ENCODE data around the gene PCDHA1.
"Not testable (repeated sequence)": the region's sequence is repeated elsewhere in the genome, so short reads cannot be mapped to it uniquely, and the experiment has no call there.

Gene PCDHA1

DNA sequence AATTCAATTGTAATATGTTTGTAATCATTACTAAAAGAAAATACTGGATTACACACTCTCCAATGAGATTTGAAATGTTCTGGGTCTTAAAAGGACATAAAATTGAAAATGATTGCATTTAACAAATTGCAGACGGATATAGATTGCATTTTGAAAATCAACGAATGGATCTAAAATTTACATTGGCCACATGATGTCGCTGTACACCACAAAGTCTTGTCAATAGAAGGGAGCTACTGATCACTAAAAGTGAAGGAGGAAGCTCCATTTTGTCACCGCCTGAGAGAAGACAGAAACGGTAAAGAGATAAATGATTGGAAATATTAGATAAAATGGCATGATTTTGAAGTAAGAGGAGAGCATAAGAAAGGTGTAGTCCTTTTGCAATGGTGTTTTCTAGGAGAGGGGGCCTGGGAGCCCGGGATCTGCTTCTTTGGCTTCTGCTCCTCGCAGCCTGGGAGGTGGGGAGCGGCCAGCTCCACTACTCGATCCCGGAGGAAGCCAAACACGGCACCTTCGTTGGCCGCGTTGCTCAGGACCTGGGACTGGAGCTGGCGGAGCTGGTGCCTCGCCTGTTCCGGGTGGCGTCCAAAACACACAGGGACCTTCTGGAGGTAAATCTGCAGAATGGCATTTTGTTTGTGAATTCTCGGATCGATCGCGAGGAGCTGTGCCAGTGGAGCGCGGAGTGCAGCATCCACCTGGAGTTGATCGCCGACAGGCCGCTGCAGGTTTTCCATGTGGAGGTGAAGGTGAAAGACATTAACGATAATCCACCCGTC lies at the start of gene PCDHA1:
TSS of gene PCDHA1 (plus strand) at position 236 of the 782 bp plus-strand sequence.
- DNase-seq (ENCODE audit: low spot score), result no peak

DNA sequence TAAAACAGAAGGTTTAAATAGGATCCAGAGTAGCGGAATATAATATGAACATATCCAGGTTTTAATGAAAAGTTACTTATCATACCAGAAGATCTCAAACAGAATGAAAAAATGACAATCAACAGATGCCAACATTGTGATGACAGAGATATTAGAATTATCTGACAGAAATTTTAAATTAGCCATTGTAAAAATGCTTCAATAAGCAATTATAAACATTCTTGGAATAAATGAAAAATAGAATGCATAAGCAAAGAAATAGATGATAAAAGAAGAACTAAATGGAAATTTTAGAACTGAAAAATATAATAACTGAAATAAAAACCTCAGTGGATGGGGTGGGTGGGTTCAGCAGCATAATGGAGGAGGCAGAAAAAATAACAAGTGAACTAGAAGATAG lies 48.5 kb upstream of the PCDHA1 start:
- no peak for DNase-seq (ENCODE audit: low spot score)

DNA sequence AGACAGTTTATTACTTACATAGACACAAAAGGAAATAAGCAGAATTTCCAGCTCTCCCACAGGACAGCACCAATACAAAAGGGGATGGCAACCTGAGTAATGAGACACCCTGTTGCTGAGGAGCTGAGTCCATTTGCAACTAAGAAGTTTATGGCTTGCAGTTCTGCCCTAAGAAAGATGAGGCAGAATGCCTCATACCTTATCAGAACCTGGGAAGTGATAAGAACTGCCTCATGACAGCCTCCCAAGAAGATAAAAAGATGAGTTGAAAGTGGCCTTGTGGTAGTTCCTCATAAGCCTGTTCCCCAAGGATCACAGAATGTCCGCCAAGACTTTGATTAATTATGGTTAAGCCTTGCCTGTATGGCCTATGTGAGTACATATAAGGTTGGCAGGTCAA lies 44.0 kb upstream of the PCDHA1 start:
- DNase-seq (ENCODE audit: low spot score), result no peak

DNA sequence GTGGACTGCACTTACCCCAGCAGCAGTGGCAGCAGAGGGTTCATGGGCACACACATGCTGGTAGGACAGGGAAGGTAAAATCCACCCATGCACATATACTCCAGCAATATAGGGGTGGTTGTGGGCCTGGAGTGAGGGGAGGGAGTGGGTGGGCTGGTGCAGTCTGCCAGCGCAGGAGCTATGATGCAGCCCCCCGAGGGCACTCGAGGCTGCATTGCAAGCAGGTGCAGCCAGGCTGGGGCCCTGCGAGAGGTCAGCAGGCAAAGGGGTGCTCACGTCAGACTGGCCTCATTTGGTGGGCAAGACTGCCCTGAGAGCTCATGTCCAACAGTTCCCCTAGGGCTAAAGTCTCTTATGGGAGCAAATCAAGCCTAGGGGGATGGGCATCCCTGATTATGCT lies 32.4 kb upstream of the PCDHA1 start:
- no peak for DNase-seq (ENCODE audit: low spot score)

DNA sequence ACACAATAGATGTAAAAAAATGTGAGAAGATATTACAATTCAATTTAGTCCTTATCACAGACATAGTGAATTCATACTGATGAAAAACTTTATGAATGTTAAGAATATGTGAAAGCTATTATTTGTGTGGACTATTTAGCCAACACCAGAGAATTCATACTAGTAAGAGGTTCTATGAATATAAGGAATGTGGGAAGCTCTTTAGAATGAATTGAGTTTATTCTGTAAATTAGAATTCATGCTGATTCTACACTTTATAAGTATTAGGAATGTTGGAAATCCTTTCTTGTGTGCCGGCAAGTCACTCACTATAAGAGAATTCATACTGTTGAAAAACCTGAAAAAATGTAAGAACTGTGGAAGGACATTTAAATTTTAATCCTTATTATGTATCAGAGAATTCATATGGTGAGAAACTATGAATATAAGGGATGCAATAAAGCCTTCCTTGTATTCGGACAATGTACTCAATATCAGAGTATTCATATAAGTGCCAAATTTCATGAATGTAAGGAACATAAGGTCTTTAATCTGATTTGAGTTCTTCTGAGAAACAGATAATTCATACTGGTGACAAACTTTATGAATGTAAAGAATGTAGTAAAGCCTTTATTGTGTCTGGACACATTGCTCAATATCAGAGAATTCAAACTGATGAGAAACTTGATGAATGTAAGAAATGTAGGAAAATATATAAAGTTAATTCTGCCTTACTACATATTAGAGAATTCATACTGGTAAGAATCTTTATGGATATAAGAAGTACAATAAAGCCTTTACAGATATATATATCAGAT lies 21.6 kb upstream of the PCDHA1 start:
- DNase-seq (ENCODE audit: low spot score), result no peak

DNA sequence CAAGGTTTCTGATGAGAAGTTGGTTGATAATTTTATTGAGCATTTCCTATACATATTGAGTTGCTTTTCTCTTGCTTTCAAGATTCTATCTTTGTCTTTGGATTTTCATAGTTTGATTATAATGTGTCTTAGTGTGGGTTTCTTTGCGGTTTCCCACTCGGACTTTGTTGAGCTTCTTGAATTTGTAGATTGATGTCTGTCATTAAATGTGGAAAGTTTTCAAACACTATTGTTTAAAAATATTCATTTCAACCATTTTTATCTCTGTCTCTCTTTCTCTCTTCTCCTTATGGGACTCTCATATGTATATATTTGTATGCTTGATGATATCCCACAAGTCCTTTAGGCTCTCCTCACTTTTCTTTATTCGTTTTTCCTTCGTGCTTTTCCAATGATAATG lies 18.5 kb upstream of the PCDHA1 start:
- no peak for DNase-seq (ENCODE audit: low spot score)

DNA sequence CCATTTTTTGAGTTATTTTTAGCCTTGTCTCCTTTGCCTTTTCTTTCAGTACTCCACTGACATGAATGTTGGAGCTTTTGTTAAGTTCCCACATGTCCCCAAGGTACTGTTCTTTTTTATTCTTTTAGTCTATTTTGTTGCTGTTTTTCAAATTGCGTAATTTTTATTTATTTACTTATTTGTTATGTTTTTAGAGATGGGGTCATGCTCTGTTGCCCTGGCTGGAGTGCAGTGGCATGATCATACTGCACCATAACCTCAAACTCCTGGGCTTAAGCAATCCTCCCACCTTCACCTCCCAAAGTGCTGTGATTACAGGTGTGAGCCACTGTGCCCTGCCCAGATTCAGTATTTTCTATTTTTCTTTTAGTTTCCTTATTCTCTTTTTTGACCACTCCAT lies 5.4 kb upstream of the PCDHA1 start:
- DNase-seq (ENCODE audit: low spot score), result no peak

DNA sequence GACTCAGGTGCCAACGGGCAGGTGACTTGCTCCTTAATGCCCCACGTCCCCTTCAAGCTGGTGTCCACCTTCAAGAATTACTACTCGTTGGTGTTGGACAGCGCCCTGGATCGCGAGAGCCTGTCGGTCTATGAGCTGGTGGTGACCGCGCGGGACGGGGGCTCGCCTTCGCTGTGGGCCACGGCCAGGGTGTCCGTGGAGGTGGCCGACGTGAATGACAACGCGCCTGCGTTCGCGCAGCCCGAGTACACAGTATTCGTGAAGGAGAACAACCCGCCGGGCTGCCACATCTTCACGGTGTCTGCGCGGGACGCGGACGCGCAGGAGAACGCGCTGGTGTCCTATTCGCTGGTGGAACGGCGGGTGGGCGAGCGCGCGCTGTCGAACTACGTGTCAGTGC lies 1.5 kb downstream of the PCDHA1 start:
- DNase-seq (ENCODE audit: low spot score), result not testable (repeated sequence)

DNA sequence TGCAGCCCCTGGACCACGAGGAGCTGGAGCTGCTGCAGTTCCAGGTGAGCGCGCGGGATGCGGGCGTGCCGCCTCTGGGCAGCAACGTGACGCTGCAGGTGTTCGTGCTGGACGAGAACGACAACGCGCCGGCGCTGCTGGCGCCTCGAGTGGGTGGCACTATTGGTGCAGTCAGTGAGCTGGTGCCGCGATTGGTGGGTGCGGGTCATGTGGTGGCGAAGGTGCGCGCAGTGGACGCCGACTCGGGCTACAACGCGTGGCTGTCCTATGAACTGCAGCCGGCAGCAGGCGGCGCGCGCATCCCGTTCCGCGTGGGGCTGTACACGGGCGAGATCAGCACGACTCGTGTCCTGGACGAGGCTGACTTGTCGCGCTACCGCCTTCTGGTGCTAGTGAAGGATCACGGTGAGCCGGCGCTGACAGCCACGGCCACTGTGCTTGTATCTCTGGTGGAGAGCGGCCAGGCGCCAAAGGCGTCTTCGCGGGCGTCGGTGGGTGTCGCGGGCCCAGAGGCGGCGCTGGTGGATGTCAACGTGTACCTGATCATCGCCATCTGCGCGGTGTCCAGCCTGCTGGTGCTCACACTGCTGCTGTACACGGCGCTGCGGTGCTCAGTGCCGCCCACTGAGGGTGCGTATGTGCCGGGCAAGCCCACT lies 2.0 kb downstream of the PCDHA1 start:
- not testable (repeated sequence) for DNase-seq (ENCODE audit: low spot score)

DNA sequence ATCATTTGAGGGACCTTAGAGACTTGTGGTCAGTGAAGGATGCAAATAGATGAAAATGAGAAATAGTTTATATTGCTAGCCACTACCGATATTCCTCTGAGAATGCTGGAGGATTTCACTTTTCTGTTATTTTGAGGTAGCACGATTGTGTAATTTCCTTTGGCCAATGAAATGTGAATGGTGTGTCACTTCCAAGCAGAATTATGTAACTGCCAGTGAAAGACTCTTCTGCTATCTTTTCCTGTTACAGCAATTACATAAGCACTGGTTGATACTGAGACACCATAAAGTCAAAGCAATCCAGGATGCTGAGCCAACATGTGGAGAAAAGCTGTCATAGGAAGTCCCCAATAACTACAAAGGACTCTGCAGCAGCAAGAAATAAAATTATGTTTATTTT lies 5.1 kb downstream of the PCDHA1 start:
- no peak for DNase-seq (ENCODE audit: low spot score)

DNA sequence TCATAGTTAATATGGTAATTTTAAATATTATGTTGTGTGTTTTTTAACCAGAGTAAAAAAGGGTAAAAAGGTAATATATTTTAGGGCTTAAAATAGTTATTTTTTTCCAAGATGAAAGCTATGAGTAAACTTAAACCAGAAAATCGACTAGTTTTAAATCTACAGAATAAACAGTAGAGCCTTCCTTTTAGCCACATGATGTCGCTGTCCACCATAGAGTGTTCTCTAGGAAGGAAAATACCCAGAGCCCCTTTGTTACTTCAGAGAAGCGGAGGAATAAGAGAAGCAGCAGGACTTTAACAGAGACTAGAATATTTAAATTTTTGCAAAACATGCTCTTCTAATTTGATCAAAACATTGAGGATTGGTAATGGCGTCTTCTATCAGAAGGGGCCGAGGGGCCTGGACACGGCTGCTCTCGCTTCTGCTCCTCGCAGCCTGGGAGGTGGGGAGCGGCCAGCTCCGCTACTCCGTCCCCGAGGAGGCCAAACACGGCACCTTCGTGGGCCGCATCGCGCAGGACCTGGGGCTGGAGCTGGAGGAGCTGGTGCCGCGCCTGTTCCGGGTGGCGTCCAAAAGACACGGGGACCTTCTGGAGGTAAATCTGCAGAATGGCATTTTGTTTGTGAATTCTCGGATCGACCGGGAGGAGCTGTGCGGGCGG lies 8.8 kb downstream of the PCDHA1 start, which contains the start of gene PCDHA2:
TSS of gene PCDHA2 (plus strand) at position 258 of the 664 bp plus-strand sequence.
- DNase-seq (ENCODE audit: low spot score), result no peak

DNA sequence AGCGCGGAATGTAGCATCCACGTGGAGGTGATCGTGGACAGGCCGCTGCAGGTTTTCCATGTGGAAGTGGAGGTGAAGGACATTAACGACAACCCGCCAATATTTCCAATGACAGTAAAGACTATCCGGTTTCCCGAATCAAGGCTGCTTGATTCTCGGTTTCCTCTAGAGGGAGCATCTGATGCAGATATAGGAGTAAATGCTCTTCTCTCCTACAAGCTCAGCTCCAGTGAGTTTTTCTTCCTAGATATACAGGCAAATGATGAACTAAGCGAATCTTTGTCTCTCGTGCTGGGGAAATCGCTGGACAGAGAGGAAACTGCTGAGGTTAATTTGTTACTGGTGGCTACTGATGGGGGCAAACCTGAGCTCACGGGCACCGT lies 9.3 kb downstream of the PCDHA1 start:
- DNase-seq (ENCODE audit: low spot score), result no peak

DNA sequence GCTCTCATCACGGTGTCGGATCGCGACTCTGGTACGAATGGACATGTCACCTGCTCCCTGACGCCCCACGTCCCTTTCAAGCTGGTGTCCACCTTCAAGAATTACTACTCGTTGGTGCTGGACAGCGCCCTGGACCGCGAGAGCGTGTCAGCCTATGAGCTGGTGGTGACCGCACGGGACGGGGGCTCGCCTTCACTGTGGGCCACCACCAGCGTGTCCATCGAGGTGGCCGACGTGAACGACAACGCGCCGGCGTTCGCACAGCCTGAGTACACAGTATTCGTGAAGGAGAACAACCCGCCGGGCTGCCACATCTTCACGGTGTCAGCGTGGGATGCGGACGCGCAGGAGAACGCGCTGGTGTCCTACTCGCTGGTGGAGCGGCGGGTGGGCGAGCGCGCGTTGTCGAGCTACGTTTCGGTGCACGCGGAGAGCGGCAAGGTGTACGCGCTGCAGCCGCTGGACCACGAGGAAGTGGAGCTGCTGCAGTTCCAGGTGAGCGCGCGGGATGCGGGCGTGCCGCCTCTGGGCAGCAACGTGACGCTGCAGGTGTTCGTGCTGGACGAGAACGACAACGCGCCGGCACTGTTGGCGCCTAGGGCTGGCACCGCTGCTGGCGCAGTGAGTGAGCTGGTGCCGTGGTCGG lies 10.3 kb downstream of the PCDHA1 start:
- DNase-seq (ENCODE audit: low spot score), result not testable (repeated sequence)

DNA sequence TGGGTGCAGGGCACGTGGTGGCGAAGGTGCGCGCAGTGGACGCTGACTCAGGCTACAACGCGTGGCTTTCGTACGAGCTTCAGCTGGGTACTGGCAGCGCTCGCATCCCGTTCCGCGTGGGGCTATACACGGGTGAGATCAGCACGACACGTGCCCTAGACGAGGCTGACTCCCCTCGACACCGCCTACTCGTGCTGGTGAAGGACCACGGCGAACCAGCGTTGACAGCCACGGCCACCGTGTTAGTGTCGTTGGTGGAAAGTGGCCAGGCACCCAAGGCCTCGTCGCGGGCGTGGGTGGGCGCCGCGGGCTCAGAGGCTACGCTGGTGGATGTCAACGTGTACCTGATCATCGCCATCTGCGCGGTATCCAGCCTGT lies 10.8 kb downstream of the PCDHA1 start:
- DNase-seq (ENCODE audit: low spot score), result no peak

DNA sequence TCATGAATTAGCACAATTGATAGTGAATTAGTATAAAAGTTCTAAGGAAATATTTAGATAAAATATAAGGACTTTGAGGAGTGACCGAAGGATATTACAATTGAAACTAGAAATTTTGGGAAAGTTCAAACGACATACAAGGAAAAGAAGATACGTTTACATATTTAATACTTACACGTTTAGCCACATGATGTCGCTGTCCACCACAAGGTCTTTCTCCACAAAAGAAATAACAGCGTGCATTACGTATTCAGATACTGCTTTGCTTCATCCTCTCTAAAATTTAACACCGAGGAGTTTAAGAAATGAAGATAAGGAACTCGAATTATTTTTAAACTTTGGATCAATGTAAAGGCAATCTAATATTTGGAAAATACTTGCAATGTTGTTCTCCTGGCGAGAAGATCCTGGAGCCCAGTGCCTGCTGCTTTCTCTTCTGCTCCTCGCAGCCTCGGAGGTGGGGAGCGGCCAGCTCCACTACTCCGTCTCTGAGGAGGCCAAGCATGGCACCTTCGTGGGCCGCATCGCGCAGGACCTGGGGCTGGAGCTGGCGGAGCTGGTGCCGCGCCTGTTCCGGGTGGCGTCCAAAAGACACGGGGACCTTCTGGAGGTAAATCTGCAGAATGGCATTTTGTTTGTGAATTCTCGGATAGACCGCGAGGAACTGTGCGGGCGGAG lies 15.0 kb downstream of the PCDHA1 start, which contains the start of gene PCDHA3:
TSS of gene PCDHA3 (plus strand) at position 242 of the 678 bp plus-strand sequence.
- DNase-seq (ENCODE audit: low spot score), result no peak

DNA sequence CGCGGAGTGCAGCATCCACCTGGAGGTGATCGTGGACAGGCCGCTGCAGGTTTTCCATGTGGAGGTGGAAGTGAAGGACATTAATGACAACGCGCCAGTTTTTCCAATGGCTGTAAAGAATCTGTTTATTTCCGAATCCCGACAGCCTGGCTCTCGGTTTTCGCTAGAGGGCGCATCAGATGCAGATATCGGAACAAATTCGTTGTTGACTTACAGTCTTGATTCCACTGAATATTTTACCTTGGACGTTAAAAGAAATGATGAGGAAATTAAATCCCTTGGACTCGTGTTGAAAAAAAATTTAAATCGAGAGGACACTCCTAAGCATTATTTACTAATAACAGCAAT lies 15.5 kb downstream of the PCDHA1 start:
- no peak for DNase-seq (ENCODE audit: low spot score)

DNA sequence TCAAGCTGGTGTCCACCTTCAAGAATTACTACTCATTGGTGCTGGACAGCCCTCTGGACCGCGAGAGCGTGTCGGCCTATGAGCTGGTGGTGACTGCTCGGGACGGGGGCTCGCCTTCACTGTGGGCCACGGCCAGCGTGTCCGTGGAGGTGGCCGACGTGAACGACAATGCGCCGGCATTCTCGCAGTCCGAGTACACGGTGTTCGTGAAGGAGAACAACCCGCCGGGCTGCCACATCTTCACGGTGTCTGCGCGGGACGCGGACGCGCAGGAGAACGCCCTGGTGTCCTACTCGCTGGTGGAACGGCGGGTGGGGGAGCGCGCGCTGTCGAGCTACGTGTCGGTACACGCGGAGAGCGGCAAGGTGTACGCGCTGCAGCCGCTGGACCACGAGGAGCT lies 16.4 kb downstream of the PCDHA1 start:
- DNase-seq (ENCODE audit: low spot score), result not testable (repeated sequence)

DNA sequence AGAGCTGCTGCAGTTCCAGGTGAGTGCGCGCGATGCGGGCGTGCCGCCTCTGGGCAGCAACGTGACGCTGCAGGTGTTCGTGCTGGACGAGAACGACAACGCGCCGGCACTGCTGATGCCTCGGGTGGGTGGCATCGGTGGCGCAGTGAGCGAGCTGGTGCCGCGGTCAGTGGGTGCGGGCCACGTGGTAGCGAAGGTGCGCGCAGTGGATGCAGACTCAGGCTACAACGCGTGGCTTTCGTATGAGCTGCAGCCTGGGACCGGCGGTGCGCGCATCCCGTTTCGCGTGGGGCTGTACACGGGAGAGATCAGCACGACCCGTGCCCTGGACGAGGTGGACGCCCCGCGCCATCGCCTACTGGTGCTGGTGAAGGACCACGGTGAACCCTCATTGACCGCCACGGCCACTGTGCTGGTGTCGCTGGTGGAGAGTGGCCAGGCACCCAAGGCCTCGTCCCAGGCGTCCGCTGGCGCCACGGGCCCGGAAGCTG lies 16.9 kb downstream of the PCDHA1 start:
- no peak for DNase-seq (ENCODE audit: low spot score)

DNA sequence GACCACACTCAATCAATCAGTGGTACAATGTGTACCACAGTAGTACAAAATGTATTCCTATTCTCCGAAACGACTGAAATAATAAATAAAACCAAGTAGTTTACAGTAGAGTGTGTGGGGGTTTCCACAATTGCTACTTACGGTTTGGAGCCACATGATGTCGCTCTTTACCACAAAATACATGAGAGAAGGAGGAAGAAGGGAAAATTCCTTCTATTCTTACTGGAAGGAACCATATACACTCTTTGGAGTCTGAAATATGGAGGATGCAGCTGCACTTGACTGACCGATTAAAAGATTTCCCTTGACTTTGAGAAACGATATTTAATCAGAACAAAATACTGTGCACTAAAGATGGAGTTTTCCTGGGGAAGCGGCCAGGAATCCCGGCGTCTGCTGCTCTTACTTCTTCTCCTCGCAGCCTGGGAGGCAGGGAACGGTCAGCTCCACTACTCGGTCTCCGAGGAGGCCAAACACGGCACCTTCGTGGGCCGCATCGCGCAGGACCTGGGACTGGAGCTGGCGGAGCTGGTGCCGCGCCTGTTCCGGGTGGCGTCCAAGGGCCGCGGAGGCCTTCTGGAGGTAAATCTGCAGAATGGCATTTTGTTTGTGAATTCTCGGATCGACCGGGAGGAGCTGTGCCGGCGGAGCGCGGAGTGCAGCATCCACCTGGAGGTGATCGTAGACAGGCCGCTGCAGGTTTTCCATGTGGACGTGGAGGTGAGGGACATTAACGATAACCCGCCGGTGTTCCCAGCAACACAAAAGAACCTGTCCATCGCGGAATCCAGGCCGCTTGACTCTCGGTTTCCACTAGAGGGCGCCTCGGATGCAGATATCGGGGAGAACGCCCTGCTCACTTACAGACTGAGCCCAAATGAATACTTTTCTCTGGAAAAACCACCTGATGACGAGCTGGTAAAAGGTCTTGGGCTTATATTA lies 21.2 kb downstream of the PCDHA1 start, which contains the start of gene PCDHA4:
TSS of gene PCDHA4 (plus strand) at position 235 of the 942 bp plus-strand sequence.
- DNase-seq (ENCODE audit: low spot score), result no peak

All from CD4-positive, alpha-beta T cell treated with Interleukin-2 at 100 ng/mL for 4 hours (primary cell).